ENCODE results near the gene PKNOX2.
A peak's percentile ranks its signal among the peaks of the same experiment; 100 is the strongest.

The PKNOX2 gene

DNA sequence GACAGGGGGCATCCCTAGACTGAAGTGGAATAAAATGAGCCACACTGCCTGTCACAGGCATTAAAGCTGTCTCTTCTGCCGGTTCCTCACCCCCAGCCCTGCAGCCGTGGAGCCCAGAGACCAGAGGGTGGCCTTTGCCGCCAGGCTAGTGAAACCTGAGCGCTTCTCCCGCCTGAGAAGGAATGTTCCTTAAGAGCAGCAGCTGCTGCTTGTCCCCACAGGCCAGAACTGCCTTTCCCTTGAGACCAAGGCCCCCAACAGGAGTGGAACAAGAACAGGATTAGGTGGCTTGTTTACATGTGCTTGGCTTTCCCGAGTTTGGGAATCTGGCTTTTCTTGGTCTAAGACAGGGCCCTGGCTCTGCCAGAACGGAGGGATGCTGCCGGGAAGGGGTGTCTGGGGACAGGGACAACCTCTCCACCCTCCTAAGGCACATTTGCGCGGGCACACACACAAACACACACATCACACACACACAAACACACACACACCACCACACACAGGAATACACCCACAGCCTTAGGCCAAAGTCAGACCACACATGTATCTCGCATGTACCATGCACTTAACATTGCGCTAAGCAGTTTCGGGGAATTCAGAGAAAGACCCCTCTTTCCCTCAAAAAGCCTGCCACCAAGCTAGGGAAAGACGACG lies 239.7 kb downstream of the PKNOX2 start:
- peak overlapping the region; percentile 56 for H3K4me2 ChIP-seq (ENCODE audit: low read length)
- H3K27me3 ChIP-seq (ENCODE audit: low read depth, low read length), result peaks cover 92% of the 10 kb centered on the region
- TF ChIP-seq EZH2phosphoT487 (IDR thresholded peaks at IDR 0.05; ENCODE audit: low read depth) (no peak), CTCF (IDR thresholded peaks at IDR 0.05; ENCODE audit: low read depth, low read length) (no peak)
- H3K79me2 ChIP-seq (ENCODE audit: low read length), result no peaks in the 10 kb centered on the region
- H3K9me3 ChIP-seq (ENCODE audit: insufficient read depth, low read length), result no peaks in the 10 kb centered on the region
- H2AFZ ChIP-seq (ENCODE audit: low read depth, low read length), result 0 out of 2 replicates have a peak overlapping the region, but pooled peaks have one; percentile 36
- no peaks in the 10 kb centered on the region for H3K36me3 ChIP-seq (replicated peaks; ENCODE audit: low read depth, low read length)
- no peak overlapping the region for H3K9ac ChIP-seq (ENCODE audit: low read length)
- H3K4me3 ChIP-seq (ENCODE audit: low read length), result peak overlapping the region; percentile 45; the same call in 1 of the 2 replicates
- no peak overlapping the region for H3K27ac ChIP-seq (ENCODE audit: low read length)
- peaks cover 13% of the 10 kb centered on the region for H3K4me1 ChIP-seq (ENCODE audit: low read length)
- no peaks in the 10 kb centered on the region for H4K20me1 ChIP-seq (ENCODE audit: insufficient read depth, low read length)

- peak overlapping the region; percentile 45 for H3K4me3 ChIP-seq (ENCODE audit: low read length)
- no peak overlapping the region for H3K9ac ChIP-seq (ENCODE audit: low read length)
- H3K4me2 ChIP-seq (ENCODE audit: low read length), result peak overlapping the region; percentile 56
- no peak for TF ChIP-seq EZH2phosphoT487 (IDR thresholded peaks at IDR 0.05; ENCODE audit: low read depth)
- peak; percentile 74 for TF ChIP-seq CTCF (IDR thresholded peaks at IDR 0.05; ENCODE audit: low read depth, low read length)
- peaks cover 7% of the 10 kb centered on the region; the same call in 1 of the 2 replicates for H3K4me1 ChIP-seq (ENCODE audit: low read length)
- no peaks in the 10 kb centered on the region for H3K36me3 ChIP-seq (replicated peaks; ENCODE audit: low read depth, low read length)
- H2AFZ ChIP-seq (ENCODE audit: low read depth, low read length), result 0 out of 2 replicates have a peak overlapping the region, but pooled peaks have one; percentile 36
- no peaks in the 10 kb centered on the region for H3K9me3 ChIP-seq (ENCODE audit: insufficient read depth, low read length)
- peaks cover 88% of the 10 kb centered on the region for H3K27me3 ChIP-seq (ENCODE audit: low read depth, low read length)
- H3K27ac ChIP-seq (ENCODE audit: low read length), result no peak overlapping the region
- H3K79me2 ChIP-seq (ENCODE audit: low read length), result no peaks in the 10 kb centered on the region
- no peaks in the 10 kb centered on the region for H4K20me1 ChIP-seq (ENCODE audit: insufficient read depth, low read length)
Measured at GRCh38 chr11:125404811-125405790, 240.6 kb downstream of the PKNOX2 start.

GRCh38 chr11:125407046-125407445 lies 242.5 kb downstream of the PKNOX2 start:
- no peaks in the 10 kb centered on the region for H3K79me2 ChIP-seq (ENCODE audit: low read length)
- TF ChIP-seq CTCF (IDR thresholded peaks at IDR 0.05; ENCODE audit: low read depth, low read length), result no peak
- no peak for TF ChIP-seq EZH2phosphoT487 (IDR thresholded peaks at IDR 0.05; ENCODE audit: low read depth)

DNA sequence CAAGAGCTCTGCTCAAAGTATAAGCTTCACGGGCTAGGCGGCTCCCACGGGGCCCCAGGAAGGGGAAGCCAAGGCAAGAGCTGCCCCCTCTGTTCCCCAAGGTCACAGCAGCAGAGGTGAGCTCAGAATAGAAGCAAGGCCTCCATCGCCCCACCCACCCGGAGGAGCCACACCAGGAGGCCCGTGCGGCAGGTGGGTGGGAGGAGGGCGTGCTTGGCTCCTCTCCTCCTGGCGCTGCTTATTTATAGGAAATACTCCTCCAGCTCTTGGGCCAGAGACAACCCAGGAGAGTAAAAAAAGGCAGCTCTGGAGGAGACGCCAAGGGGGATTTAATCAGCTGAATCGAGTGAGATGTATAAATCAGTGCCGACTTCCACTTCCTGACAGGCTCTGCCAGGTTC lies 243.8 kb downstream of the PKNOX2 start:
- H3K36me3 ChIP-seq (replicated peaks; ENCODE audit: low read depth, low read length), result no peaks in the 10 kb centered on the region
- peaks cover 7% of the 10 kb centered on the region; the same call in 1 of the 2 replicates for H3K4me1 ChIP-seq (ENCODE audit: low read length)
- H3K27me3 ChIP-seq (ENCODE audit: low read depth, low read length), result peaks cover 68% of the 10 kb centered on the region
- TF ChIP-seq EZH2phosphoT487 (IDR thresholded peaks at IDR 0.05; ENCODE audit: low read depth) (no peak), CTCF (IDR thresholded peaks at IDR 0.05; ENCODE audit: low read depth, low read length) (no peak)
- H4K20me1 ChIP-seq (ENCODE audit: insufficient read depth, low read length), result no peaks in the 10 kb centered on the region
- H3K27ac ChIP-seq (ENCODE audit: low read length), result no peak overlapping the region
- H3K9me3 ChIP-seq (ENCODE audit: insufficient read depth, low read length), result no peaks in the 10 kb centered on the region
- no peak overlapping the region for H3K4me2 ChIP-seq (ENCODE audit: low read length)
- H2AFZ ChIP-seq (ENCODE audit: low read depth, low read length), result no peak overlapping the region
- no peak overlapping the region for H3K9ac ChIP-seq (ENCODE audit: low read length)
- no peaks in the 10 kb centered on the region for H3K79me2 ChIP-seq (ENCODE audit: low read length)
- H3K4me3 ChIP-seq (ENCODE audit: low read length), result no peak overlapping the region

More at GRCh38 chr11:125407046-125407445, 242.5 kb downstream of the PKNOX2 start:
- Histone ChIP-seq H3K4me2 (ENCODE audit: low read length) (no peak overlapping the region), H3K4me1 (ENCODE audit: low read length) (peaks cover 7% of the 10 kb centered on the region; the same call in 1 of the 2 replicates), H3K9me3 (ENCODE audit: insufficient read depth, low read length) (no peaks in the 10 kb centered on the region), H3K4me3 (ENCODE audit: low read length) (no peak overlapping the region), H2AFZ (ENCODE audit: low read depth, low read length) (no peak overlapping the region), H3K27me3 (ENCODE audit: low read depth, low read length) (peaks cover 80% of the 10 kb centered on the region), H4K20me1 (ENCODE audit: insufficient read depth, low read length) (no peaks in the 10 kb centered on the region), H3K9ac (ENCODE audit: low read length) (no peak overlapping the region), H3K36me3 (replicated peaks; ENCODE audit: low read depth, low read length) (no peaks in the 10 kb centered on the region), H3K27ac (ENCODE audit: low read length) (no peak overlapping the region)
